Measurements from ENCODE around the gene ASB8.

DNA sequence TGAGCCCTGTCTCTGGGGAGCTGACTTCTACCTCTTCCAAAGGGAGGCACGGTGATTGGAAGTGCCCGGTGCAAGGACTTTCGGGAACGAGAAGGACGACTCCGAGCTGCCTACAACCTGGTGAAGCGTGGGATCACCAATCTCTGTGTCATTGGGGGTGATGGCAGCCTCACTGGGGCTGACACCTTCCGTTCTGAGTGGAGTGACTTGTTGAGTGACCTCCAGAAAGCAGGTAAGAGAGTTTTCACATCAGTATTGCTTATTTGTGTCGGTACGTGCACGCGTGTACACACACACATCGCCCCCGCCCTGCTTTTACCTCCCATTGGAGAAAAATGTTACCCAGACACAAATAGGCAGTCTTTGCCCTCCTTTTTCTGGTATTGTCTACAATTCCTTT, 24.5 kb downstream of the ASB8 start:
- no peak for TF ChIP-seq ARNTL (CRISPR knock-in tag; IDR thresholded peaks at IDR 0.05; ENCODE audit: borderline replicate concordance, low read depth)
- TF ChIP-seq BACH2 (CRISPR knock-in tag; IDR thresholded peaks at IDR 0.05; ENCODE audit: borderline replicate concordance), result no peak
- TF ChIP-seq, protein P1, sequence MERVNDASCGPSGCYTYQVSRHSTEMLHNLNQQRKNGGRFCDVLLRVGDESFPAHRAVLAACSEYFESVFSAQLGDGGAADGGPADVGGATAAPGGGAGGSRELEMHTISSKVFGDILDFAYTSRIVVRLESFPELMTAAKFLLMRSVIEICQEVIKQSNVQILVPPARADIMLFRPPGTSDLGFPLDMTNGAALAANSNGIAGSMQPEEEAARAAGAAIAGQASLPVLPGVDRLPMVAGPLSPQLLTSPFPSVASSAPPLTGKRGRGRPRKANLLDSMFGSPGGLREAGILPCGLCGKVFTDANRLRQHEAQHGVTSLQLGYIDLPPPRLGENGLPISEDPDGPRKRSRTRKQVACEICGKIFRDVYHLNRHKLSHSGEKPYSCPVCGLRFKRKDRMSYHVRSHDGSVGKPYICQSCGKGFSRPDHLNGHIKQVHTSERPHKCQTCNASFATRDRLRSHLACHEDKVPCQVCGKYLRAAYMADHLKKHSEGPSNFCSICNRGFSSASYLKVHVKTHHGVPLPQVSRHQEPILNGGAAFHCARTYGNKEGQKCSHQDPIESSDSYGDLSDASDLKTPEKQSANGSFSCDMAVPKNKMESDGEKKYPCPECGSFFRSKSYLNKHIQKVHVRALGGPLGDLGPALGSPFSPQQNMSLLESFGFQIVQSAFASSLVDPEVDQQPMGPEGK (CRISPR knock-in tag; IDR thresholded peaks at IDR 0.05; ENCODE audit: borderline replicate concordance), result no peak
- TF ChIP-seq, protein P2, sequence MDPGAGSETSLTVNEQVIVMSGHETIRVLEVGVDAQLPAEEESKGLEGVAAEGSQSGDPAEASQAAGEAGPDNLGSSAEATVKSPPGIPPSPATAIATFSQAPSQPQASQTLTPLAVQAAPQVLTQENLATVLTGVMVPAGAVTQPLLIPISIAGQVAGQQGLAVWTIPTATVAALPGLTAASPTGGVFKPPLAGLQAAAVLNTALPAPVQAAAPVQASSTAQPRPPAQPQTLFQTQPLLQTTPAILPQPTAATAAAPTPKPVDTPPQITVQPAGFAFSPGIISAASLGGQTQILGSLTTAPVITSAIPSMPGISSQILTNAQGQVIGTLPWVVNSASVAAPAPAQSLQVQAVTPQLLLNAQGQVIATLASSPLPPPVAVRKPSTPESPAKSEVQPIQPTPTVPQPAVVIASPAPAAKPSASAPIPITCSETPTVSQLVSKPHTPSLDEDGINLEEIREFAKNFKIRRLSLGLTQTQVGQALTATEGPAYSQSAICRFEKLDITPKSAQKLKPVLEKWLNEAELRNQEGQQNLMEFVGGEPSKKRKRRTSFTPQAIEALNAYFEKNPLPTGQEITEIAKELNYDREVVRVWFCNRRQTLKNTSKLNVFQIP (CRISPR knock-in tag; IDR thresholded peaks at IDR 0.05; ENCODE audit: borderline replicate concordance, low read depth), result no peak
- TF ChIP-seq CSDC2 (CRISPR knock-in tag; IDR thresholded peaks at IDR 0.05), result no peak
- no peak for TF ChIP-seq ZFP3 (CRISPR knock-in tag; IDR thresholded peaks at IDR 0.05)
